SK-N-SH (cell line): ENCODE results near the gene POTEJ.
"Not testable (repeated sequence)": the region's sequence is repeated elsewhere in the genome, so short reads cannot be mapped to it uniquely, and the experiment has no call there.

Source experiments
- GATA2 ChIP-seq: sonication (generic); formaldehyde crosslinking; IDR thresholded peaks from 2 replicates; pipeline ENCODE4 v1.5.0; 2020; ENCODE audit warnings: mild to moderate bottlenecking, missing genetic modification reagents
- POLR2AphosphoS5 ChIP-seq: IDR thresholded peaks from 2 replicates; pipeline ENCODE4 v1.6.1; 2012; ENCODE audit warnings: low read depth, low read length
- TF ChIP-seq, protein P1 (sequence below): fragments of 200-600 bp; sonication (generic); IDR thresholded peaks from 2 replicates; pipeline ENCODE4 v1.6.1; 2017; ENCODE audit warnings: antibody characterized with exemption, mild to moderate bottlenecking, moderate library complexity

DNA sequence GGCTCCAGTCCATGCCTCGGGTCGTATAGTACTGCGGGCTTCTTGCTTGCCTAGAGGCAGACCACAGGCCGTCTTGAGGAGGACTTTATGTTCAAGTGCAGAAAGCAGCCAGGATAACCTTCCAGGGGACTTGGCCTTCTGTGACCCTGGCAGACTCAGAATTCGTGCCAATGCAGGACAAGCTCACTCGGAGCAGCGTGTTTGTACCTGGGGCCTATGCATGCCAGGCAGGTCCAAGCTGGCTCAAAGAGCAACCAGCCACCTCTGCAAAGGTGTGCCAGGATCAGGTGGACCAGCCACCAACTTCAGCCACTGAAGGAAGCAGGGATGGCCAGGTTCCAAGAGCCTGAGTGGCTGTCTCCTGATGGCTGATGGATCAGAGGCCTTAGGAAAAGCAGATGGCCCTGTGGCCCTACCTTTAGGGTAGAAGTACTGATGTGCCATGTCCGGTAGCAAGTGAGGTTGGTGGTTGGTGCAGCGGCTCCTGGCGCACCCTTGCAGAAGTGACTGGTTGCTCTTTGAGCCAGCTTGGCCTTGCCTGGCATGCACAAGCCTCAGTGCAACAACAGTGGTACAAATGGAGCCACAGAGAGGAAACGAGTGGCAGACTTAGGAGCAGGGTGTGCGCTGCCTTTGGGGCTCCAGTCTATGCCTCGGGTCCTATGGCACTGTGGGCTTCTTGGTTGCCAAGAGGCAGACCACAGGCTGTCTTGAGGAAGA, 58.9 kb downstream of the POTEJ start:
- TF ChIP-seq, protein P1, sequence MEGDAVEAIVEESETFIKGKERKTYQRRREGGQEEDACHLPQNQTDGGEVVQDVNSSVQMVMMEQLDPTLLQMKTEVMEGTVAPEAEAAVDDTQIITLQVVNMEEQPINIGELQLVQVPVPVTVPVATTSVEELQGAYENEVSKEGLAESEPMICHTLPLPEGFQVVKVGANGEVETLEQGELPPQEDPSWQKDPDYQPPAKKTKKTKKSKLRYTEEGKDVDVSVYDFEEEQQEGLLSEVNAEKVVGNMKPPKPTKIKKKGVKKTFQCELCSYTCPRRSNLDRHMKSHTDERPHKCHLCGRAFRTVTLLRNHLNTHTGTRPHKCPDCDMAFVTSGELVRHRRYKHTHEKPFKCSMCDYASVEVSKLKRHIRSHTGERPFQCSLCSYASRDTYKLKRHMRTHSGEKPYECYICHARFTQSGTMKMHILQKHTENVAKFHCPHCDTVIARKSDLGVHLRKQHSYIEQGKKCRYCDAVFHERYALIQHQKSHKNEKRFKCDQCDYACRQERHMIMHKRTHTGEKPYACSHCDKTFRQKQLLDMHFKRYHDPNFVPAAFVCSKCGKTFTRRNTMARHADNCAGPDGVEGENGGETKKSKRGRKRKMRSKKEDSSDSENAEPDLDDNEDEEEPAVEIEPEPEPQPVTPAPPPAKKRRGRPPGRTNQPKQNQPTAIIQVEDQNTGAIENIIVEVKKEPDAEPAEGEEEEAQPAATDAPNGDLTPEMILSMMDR: not testable (repeated sequence)
- not testable (repeated sequence) for TF ChIP-seq POLR2AphosphoS5; GATA2 (CRISPR knock-in tag)
